Activated CD8-positive, alpha-beta memory T cell treated with anti-CD3 and anti-CD28 coated beads, Interleukin-2, amount 50 U/mL, for 4 hours (primary cell): ENCODE measurements around the gene GALT.

Experiments used
- DNase-seq: peaks from one replicate; pipeline ENCODE4 v3.0.0-alpha.2; 2020

Gene GALT

GRCh38 chr9:34652602-34653000 is 6.1 kb downstream of the GALT start:
- no peak for DNase-seq

GRCh38 chr9:34653151-34654072 is 6.9 kb downstream of the GALT start:
- DNase-seq: no peak

DNA sequence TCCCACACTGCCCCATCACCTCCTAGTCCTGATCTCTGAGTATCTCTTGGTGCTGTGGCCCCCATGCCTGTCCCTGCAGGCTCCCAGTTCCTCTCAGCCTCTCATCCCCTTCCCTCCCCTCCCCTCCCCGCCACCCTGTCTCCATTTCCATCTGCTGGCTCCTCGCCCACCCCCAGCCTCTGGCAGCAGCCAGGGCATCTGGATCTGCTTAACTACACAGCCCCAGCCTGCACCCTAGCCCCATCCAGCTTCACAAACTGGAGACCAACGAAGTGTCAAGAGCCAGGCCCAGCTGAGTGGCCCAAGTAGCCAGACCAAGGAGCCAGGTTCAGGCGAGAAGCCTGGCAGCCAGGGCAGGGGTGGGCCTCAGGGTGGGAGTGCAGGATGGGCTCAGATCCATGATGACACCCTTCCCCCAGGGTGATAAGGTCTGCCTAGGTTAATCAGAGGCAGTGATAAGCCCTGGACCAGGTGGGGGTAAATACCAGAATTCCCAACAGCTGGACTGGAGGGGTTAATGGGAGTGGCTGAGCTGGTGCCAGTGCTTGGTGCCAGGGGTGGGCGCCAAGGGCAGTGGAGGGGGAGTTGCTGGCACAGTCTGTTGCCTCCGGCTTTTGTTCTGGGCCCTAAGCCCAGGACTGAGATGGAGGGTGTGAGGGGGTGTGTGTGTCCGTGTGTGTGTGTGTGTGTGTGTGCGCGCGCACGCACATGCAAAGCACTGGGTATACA is 8.0 kb downstream of the GALT start:
- DNase-seq: no peak

DNA sequence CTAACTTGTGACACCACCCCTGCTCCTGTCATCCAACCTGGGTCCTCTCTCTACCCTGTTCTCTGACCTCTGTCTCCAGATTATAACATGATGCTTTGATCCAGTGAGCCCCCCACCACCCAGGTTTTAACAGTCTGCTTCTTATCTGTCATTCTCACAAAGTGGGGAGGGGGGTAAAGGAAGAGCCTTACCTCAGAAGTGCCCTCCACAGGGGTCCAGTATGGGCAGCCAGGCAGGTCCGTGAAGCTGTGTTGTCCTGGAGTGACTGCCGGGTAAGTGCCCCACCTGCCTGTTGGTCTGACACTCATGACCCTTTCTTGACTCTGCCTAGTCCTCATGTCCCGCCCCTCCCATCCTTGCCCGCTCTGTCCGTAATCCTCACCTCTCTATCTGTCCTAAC is 8.9 kb downstream of the GALT start:
- DNase-seq: no peak

GRCh38 chr9:34656992-34657391 is 10.5 kb downstream of the GALT start:
- DNase-seq: no peak

DNA sequence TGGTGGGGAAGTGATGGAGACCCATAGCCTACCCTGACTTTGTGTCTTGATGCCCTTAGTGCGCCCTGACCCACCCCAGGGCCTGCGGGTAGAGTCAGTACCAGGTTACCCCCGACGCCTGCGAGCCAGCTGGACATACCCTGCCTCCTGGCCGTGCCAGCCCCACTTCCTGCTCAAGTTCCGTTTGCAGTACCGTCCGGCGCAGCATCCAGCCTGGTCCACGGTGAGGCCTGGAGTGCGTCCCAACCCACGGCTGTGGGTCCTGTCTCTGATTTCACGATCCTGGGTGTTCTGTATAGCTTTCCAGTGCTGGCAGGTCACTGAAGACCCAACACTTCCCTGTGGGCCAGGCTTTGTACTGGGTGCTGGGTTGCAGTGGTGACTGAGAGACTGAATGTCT is 12.0 kb downstream of the GALT start:
- DNase-seq: no peak

DNA sequence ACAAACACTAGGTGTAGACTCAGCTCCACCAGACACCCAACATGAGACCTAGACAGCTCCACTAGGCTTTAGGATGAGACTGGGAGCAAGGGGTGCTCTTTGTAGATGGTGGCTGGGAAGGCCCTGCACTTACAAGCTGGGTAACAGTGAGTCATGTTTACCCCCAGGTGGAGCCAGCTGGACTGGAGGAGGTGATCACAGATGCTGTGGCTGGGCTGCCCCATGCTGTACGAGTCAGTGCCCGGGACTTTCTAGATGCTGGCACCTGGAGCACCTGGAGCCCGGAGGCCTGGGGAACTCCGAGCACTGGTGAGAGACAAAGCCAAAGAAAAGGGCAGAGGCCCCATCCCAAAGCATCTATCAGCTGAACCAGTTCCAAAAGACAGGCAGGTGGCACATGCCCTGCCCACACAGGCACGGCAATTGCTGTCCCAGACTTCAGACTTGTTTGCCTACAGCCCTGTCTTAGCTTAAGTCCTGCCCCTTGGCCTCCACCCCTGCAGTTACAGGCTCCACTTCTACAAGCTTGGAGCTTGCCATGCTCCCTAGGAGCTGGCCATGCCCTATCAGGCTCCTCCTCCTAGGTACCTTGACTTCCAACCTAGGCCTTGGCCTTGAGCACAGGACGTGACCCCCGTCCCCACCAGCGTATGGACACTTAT is 13.2 kb downstream of the GALT start:
- DNase-seq: no peak

- DNase-seq: no peak
These were observed 16.2 kb downstream of the GALT start, which contains the start of gene CCL27 for GRCh38 chr9:34662526-34663302. Gene CCL27 (minus strand): TSS chr9:34662657. CDS start chr9:34662633, 24 bp downstream.

GRCh38 chr9:34663303-34663605 is 16.8 kb downstream of the GALT start:
- DNase-seq: no peak

DNA sequence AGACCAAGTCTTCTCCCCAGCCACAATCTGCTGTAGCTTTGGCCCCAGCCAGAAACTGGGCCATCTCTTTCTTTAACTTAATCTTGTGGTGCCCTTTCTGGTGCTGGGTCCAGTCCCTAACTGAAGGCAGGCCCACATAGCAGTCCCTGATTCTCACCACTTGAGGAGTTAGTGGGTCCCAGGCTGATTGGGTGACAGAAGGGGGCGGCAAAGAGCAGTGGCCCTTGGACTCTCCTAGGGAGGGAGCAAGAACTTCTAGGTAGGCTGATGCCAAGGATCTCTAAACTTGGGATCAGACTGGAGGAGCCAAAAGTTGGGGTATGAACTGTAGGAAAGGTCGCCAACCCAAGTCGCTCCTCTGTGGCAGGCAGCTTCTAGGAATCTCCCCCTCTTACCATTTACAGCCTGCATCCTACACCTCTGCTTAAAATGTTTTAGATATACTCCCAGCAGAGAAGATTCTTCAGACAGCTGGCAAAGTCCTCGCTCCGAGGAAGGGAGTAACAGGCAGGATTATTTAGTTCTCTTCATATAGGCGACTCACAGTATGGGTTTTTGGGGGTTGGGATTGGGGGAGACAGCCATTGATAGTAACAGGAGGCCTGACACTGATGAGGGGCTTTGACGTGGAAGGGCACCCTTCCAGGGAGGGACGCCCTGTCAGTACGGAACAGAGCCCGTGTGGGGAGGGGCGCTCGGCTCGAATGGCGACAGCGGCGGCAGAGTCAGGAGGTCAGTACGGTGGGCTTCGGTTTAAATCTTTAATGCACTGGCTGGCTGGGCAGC is 18.0 kb downstream of the GALT start:
- peak; percentile 60 for DNase-seq

GRCh38 chr9:34665067-34665380 is 18.5 kb downstream of the GALT start:
- no peak for DNase-seq

DNA sequence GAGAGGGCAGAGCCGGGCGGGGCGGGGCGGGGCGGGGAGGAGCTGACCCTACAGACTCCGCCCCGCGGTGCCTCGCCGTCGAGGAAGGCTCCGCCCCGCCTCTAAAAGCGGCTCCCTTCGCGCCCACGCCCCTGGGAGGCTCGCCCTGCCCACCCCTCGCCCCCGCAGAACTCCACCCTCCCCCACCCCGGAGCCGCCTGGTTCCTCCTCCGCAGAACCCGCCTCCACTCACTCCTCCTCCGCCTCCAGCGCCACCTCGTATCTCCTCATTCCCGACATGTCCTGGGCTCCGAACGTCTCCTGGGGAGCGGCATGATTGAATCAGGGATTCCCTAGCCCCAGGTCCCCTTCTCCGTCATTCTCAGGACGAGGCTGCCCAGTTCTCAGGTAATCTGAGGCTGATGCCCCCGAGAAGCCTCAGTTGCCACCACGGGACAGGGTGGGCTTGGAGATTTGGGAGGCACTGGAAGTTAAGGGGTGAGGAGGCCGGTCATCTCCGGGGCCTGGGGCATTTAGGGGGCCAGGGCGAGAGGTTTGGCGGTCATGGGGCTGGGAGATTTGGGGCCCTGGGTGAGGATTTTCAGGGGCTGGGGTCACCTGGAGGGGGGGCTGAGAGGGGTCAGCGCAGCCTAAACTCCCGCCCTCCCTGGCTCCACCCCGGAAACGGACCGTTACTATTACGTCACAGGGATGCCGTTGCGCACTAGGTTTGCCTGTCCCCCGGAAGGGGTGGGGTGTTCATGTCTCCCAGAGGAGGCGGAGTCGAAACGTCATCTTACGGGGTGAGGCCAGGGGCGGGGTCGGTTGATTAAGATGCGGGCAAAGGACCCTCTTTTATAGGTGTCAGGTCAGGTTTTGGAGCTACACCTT is 19.1 kb downstream of the GALT start:
- DNase-seq: peak; percentile 87

DNA sequence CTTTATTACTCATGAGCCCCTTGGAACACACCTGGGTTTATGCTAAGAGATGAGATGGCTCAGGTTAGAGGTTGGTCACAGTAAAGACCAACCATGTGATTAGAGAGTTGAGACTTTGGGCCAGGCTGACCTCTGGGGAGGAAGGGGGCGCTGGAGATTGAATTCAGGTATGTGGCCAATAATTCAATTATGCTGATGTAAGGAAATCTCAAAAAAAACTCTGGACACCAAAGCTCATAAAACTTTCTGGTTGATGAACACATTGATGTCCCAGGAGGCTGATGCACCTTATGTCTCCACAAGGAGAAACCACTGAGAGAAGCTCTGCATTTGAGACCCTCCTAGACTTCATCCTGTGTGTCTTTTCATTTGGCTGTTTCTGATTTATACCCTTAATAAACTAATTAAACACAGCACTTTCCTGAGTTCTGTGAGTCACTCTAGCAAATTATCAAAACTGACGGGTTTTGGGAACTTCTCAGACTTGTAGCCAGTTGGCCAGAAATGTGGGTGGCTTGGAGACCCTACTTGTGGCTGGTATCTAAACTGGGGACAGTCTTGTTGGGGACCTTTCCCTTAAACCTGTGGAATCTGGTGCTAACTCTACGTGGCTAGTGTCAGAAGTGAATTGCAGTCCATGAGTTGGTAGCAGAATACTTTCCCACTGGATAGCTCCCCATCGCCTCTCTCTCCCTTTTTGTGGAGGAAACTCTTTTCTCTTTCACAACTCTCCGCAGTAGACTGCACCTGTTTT is 23.5 kb downstream of the GALT start:
- DNase-seq: no peak

GRCh38 chr9:34671307-34671706 is 24.8 kb downstream of the GALT start:
- no peak for DNase-seq

DNA sequence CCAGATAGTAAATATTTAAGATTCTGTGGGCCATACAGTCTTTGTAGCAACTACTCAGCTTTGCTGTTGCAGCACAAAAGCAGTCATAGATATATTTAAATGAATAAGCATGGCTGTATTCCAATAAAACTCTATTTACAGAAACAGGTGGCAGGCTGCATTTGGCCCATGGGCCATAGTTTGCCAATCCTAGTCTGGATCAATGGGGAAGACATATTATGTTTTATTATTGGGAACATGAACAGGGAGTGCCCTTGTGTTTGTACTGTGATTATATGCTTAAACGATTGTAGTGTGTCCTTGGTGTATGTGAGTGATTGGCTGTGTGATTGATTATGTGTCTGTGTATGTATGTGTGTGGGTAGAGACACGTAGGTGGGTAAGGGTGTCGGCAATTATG is 28.0 kb downstream of the GALT start:
- DNase-seq: no peak

DNA sequence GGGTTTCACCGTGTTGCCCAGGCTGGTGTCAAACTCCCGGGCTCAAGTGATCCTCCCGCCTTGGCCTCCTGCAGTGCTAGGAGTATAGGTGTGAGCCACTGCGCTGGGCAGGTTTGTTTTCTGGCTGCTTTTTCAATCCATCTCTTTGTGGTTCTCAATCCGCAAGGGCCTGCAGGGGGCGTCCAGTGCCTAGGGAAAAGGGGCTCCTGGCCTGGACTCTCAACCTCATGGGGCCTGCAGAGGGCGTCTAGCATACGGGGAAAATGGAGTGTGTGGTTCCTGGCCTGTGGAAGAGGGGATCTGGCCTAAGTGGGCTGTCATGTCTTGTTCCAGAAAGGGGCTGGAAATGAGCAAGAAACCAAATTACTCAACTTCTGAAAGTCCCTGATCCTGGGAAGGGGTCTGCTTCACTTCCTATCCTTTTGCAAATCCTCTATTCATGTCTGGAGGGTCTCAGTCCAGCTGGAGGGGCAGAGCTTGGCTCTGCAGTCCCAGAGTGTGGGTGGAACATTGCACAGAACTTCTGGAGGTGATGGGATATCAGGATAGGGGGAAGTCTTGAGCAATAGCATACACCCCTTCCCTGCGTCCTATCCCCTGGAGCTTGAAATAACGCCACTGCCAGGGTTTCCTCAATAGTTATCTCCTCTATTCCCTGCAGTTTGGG is 28.7 kb downstream of the GALT start:
- DNase-seq: peak; percentile 57

DNA sequence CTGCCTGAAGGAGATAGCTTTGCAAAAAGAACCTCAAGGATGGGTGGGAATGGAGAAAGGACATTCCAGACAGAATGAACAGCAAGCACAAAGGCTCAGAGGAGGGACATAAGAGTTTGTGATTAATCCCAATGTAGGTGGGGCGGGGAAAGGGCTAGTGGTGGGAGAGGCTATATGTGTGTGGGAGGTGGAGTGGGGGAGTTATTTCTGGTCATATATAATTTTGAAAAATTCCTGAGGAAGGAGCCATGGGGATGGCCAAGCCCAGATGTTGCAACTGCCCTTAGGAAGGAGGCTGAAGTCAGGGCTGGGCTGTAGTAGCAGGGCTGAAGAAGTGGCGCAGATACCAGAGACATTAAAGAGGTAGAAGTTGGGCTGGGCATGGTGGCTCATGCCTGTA is 29.4 kb downstream of the GALT start:
- no peak for DNase-seq

- DNase-seq: no peak
These were observed 37.7 kb downstream of the GALT start for GRCh38 chr9:34684145-34684544.

DNA sequence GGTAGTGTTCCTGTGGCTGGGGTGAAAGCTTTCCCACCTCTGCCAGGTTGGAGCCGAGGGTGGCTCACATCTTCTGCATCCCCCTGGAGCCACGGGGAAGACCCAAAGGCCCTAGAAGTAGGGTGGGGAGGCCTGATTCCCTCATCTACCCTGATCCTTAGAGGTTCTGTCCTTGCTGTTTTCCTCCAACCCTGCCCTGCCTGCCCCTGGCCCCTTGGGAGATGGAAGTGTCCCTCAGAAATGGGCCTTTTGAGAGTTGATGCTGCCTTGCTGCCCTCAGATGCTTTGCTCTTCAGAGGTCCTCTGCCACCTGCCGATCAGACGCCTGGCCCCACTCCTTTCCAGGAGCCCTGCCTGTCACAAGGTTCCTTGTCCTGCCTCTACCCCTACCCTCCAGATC is 38.3 kb downstream of the GALT start:
- DNase-seq: no peak

GRCh38 chr9:34685591-34685990 is 39.1 kb downstream of the GALT start:
- DNase-seq: no peak
